HG02970 (cell line): ENCODE data around the gene DAG1.

Experiments
- ATAC-seq: cut with Tn5 transposase; IDR thresholded peaks from one replicate; pipeline ENCODE4 v1.9.1; 2021; ENCODE audit warnings: mild to moderate bottlenecking, moderate library complexity, moderate number of reproducible peaks; ENCODE audit not compliant: unreplicated experiment, low FRiP score

DAG1 gene

DNA sequence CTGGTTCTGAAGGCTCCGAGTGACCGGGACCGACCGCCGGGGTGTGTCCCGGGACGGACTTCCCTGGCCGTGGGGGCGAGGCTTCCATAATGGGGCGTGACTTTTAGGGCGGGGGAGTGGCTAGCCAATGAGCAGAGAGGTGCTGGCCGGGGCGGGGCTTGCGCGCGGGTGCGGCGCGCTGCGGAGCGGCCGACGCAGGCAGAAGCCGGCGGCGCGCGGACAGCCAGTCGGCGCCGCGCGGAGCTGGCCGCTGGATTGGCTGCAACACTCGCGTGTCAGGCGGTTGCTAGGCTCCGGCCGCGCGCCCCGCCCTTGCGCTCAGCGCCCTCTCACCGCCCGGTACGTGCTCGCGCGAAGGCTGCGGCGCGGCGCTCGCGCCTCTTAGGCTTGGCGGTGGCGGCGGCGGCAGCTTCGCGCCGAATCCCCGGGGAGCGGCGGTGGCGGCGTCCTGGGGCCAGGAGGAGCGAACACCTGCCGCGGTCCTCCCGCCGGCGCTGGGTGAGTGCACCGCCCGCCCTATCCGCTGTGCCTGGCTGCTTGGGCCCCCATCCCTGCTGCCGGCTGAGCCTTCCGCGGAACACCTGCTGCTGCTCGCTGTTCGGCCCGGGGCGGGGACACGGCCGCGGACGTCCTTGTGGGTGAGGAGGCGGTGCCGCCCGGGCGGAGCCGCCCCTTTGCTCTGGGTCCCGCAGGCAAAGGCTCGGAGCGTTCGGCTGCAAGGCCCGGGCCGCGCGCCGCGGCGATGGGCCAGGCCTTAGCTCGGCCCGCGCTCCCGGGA is at the start of gene DAG1:
Gene DAG1 (plus strand): TSS at position 332 of the 778 bp plus-strand sequence. CDS start 40,268 bp downstream, outside the sequence.
- ATAC-seq = peak; percentile 82

DNA sequence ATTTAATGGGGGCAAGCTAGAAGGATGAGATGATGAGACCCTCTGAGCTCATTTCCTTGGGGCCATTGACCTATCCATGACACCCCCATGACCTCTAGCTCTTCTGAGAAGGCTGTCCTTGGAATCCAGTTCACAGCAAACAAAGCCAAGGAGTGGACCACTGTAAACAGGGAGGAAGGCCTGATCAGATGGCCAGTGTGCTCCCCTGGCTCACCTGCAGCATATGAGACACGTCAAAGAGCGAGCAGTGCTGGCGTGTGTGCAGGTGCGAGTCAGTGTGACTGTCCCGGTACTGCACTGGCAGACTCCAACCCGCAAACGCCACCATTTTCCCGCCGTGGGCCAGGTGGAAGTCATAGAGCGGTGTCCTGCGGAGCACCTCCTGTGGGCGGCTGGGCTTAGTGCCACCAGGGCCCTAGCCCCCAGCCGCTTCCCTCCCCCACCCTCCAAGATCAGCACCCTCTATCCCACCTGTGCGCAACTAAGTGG is 48.1 kb upstream of the DAG1 start:
- ATAC-seq = no peak

DNA sequence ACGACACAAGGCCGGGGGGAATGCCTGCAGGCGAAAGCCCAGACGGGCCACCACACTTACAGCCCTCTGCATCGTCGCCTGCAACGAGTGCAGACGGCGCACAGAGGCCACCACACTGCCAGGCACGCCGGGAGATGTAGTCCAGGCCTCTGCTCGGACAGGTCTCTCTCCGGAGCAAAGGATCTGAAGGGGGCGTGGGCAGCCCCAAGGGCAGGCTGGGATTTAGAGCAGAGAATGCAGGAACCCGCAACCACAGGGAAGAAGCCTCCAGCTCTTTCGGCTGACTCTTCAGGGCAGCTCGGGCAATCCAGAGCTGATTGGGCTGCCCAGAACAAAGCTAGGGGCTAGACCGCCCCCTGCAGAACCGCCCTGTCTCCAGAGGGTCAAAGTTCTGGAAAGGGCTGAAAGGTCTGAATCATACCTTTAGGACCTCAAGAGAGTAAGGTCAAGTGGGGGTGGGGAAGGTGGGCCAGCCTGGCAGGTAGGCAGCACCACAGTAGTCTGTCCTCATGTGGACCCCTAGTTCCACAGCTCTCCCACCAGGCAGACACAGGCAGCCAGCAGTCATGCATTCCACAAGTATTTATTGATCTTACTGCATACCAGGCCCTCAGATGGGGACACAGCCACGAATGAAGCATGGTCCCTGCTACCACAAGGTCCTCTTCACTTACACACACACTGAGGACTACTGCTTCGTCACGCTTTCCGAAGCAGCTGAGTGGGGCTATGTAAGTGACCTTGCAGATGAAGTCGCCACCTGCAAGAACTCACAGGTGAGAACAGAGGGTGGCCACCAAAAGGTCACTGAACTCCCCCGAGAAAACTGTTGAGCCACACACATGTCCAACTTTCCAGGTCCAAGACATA is 47.5 kb upstream of the DAG1 start, which contains the start of gene AMT:
Gene AMT (minus strand): TSS at position 95 of the 870 bp plus-strand sequence. CDS start 23 bp downstream, at position 72.
- no peak for ATAC-seq

DNA sequence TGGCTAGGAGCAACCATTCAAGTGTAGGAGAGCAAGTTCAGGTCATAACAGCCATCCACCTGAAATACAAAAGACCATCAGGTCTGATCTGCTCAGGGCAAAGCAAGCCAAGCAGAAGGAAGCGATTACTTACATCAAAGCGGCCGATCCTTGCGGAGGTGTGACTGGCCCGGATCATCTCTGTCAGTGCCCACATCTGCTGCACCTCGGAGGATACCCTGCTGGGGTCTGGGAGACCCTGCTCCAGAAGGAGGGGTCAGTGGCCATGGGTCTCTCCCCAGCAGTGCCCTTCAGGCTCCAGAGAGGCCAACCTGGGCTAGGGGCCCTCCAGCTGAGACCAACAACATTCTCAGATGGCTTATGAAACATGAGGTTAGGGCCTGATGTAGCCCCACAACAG is 45.3 kb upstream of the DAG1 start:
- ATAC-seq = no peak

DNA sequence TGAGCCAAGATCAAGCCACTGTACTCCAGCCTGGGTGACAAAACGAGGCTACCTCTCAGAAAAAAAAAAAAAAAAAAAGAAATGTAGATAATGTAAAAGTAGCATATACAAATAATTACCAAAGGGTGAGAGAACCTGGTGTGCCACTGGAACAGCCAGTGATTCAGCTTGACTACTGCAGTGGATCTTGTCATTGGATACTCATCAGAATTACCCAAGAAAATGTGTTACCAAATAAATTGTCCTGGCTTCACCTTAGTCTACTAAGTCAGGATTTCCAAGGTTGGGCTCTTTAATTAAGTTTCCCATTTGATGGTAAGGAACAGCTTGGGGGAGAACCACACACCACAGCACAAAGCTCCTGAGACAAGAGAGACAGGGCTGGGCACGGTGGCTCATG is 42.5 kb upstream of the DAG1 start:
- no peak for ATAC-seq

DNA sequence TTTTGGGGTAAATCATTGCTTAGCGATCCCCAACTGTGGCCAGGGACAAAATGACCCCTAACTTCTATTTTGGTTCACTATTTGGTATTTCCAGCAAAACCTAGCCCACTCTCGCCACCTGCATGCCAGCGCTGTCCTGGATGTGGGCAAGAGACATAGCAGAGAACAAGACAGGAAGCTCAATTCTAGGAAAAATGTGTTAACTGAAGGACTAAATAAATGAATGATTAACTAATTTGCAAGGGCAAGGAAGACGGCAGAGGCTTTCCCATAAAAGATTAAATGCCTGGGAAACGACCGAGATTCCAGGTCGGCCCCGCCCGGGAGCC is 41.4 kb upstream of the DAG1 start:
- no peak for ATAC-seq

DNA sequence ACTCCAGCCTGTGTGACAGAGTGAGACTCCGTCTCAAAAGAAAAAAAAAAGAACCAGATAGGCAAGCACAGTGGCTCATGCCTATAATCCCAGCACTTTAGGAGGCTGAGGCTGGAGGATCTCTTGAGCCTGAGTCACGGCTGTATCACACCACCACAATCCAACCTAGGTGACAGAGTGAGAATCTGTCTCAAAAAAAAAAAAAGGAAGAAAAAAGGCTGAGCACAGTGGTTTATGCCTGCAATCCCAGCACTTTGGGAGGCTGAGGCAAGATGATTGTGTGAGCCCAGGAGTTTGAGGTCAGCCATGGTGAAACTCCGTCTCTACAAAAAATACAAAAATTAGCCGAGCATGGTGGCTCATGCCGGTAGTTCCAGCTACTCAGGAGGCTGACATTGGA is 35.3 kb upstream of the DAG1 start:
- ATAC-seq = no peak

DNA sequence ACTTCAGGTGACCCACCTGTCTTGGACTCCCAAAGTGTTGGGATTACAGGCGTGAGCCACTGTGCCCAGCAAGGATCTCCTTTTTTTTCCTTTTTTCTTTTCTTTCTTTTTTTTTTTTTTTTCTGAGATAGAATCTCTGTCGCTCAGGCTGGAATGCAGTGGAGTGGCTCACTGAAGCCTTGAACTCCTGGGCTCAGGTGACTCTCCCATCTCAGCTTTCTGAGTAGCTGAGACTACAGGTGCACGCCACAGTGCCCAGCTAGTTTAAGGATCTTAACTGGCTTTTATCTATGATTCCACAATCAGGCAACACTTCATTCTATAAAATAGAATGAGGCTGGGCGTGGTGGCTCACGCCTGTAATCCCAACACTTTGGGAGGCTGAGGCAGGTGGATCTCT is 24.7 kb upstream of the DAG1 start:
- no peak for ATAC-seq

DNA sequence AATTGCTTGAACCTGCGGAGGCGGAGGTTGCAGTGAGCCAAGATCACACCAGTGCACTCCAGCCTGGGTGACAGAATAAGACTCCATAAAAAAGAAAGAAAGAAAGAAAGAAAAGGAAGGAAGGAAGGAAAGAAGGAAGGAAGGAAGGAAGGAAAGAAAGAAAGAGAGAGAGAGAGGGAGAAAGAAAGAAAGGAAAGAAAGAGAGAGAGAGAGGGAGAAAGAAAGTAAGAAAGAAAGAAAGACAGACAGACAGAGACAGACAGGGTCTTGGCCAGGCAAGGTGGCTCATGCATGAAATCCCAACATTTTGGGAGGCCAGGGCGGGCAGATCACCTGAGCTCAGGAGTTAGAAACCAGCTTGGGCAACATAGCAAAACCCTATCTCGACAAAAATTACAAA is 16.4 kb upstream of the DAG1 start:
- ATAC-seq = no peak

DNA sequence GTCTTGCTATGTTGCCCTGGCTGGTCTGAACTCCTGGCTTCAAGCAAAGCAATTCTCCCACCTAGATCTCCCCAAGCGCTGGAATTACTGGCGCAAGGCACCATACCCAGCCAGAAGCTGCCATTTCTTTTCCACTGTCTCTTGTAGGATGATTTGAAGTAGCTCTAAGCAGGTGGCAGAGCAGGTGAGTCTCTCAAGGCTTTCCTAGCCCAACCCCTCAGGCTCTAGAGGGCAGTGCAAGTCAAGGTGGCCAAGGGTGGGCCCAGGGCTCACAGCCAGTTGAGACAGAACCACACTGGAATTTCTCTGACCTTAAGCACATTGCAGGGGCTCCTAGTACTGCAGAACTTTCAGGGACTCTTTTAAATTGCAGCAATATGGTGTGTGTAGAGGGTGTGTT is 15.6 kb upstream of the DAG1 start:
- ATAC-seq = no peak

DNA sequence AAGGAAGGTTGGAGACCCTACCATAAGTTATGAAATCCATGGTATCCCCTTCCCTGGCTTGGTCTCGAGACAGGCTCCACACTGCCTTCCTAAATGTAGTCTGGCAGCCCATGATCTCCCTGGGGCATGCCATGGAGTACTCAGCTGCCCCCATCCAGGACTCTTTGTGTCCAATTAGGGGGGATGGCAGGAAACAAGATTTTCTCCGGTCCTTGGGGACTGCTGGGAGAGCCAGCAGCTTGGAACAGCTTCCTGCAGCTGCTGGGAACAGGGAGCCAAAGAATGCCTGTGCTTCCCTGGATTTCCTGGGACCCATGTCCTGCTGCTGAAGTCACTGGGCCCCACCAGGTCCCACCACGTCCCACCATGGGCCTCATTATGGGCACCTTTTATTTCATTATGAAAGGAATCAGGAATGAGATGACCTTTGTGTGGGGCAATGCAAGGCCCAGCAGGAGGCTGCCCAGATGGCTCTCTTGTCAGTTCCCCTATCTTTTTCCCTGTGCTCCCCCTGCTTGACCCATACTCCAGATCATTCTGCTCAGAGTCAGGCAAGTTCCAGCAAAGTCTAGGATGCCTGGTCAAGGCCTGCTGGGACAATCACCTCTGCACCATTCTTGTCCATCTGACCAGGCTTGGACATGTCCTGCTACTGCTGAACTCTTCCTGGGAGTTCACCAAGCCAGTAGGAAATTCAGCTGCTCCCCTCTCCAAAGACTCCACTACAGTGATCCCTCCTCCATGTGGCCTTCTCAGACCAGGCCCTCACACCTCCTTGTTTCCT is 15.0 kb upstream of the DAG1 start:
- ATAC-seq = no peak

DNA sequence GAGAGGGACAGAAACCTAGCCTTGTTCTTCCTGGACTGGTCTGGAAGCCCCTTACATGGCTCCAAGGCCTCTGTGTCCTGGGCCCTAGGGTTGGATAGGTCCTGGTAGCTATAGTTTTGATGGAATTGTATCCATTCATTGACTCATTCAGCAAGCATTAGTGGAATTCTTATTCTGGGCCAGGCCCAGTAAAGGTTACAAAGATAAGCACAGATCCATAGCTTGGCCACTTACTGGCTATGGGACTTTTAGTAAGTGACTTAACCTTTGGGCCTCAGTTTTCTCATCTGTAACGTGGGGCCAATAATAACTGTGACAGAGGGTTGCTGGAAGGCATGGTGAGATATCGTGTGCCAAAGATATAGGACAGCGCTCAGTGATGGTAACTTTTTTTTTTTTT is 13.6 kb upstream of the DAG1 start:
- ATAC-seq = no peak

DNA sequence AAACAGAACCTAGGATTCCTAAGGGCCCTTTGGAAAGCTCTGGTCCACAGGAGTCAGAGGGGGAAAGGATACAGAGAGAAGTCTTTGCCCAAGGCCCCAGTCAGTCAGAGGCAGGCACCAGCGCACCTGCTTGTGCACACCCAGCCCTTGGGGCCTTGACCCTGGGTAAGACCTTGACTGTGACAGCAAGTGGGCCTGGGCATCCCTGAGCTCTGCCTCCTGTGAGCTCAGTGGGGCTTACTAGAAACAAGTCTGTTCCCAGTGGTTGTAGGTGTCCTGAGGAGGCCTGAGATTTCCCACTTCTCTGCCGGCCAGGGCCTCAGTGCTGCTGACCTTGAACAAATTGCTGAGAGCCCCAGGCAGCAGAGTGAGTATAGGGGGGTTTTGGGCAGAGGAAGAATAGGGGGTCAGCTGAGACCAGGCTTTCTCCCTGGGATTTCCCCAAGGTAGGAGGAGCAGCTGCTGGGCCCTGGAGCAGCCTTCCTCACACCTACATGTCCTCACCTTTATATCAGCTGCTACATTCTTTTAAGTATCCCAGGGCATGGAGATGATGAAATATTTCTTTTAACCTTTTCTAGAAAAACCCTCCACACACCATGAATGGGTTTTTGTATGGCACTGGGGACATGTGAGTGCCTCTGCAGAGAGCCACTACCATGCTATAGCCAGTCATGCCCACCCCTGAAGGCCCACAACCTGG is 9.7 kb upstream of the DAG1 start:
- ATAC-seq = no peak

DNA sequence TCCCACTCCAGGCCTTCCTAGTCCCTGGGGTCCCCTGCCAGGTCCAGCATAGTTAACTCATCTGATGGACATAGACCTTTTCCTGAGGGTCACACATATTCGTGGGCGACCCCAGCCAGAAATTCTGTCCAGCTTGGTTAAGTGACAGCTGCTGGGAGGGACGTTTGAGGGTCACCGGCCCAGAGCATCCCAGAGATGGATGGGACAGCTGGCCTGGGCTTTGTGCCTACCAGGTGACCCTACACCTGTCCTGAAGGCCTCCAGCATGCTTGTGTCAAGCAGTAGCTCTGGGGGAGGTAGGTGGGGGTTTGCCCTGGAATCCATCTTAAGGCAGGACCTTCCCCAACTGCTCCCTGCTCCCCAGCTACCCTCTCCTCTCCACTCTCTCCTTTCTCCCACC is 9.1 kb upstream of the DAG1 start:
- no peak for ATAC-seq

DNA sequence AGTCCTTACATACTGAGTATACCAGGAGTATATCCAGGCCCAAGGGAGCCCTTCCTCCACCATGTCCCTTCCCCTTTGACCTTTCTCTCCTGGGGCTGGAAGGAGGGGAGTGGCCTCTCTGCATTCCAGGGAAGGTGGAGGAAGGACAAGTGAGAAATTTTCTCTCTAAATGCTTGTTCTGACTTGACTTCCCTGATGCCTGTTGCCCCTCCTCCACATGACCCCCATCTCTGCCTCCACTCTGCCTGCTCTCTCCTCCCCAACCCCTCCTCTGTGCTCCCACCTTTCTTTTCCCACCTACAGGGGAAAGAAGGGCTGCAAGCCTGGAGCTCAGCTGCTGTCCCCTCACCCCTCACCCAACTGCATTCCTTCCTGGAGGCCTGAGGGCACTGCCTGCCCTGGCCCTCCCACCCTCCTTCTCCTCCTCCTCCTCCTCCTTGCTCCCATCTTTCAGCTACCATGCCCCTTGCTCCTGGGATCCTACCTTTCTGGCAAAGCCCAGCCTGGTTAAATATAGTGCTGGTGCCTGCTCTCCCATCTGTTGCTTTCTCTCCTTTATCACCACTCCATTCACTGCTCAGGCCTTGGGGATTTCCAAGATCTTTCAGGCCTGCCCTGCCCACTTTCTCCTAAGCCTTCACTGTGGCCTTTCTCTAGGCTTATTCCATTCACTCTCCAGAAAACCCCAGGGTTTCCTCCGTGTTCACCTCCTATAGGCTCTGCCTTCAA is 8.5 kb upstream of the DAG1 start:
- ATAC-seq = no peak

DNA sequence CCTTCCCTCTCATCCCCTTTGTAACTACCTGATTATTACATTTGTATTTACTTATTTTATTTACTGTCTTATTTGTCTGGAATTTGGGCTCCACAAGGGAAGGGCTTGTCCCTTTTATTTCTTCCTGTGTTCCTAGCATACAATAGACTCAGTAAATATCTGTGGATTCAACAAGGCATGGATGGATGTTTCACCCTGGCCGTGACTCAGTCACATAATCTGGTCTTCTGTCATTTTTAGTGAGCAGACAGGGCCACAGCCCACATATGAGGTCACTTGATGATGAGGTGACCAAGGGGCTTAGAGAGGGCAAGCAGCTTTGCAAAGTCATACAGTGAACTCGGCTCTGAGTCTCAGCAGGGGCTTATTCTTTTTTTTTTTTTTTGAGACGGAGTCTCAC is 7.8 kb upstream of the DAG1 start:
- no peak for ATAC-seq

DNA sequence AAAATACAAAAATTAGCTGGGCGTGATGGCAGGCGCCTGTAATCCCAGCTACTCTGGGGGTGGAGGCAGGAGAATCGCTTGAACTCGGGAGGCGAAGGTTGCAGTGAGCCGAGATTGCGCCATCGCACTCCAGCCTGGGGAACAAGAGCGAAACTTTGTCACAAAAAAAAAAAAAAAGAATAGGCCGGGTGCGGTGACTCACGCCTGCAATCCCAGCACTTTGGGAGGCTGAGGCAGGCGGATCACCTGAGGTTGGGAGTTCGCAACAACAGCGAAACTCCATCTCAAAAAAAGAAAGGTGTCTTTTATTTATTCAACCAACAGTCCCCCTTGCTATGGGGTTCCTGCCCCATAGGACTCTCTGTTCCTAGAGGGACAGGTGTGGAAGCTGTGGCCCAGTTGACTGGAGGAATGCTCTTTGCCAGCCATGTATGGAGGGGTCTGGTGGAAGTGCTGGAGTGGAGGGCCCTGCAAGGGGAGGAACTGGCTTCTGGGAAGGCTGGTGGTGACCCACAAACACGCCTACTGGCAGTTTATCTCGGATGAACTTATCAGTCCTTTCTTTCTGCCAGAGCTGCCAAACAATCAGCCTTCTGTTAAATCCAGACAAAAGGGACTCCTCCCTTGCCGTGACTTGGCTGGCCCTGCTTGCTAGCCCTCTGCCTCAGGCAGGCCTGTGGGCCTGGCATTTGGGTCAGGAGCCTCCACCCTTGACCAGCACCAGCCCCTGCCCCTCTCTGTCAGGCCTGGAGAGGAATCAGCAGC is 4.6 kb upstream of the DAG1 start:
- ATAC-seq = no peak

DNA sequence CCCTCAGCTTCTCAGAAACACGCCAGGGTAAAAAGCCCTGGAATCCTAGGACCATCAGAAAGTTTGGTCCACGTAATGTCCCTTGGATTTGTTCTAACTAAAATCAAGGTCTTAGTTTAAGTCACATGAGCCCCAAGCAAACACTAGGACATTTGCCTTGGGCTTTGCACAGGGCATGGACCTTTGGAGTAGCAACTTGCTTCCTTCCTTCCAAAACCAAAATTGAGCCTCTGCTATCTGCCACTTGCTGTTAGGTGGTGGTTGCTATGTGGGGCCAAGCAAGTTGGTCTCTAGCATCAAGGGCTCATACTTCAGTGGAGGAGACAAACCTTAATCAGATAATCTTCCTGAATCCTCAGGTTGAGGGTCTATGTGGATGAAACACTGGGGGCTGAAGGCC is 4.0 kb upstream of the DAG1 start:
- no peak for ATAC-seq
